ENCODE measurements around the gene HP1BP3.

HP1BP3 gene

GRCh38 chr1:20712215-20712577 lies 74.9 kb downstream of the HP1BP3 start:
- DNase-seq (ENCODE audit: low read depth, low spot score) = no peak

- DNase-seq (ENCODE audit: low read depth, low spot score) = no peak
Observed at GRCh38 chr1:20711285-20712214, 75.6 kb downstream of the HP1BP3 start.

- DNase-seq (ENCODE audit: low read depth, low spot score) = no peak
Observed at GRCh38 chr1:20710469-20711284, 76.4 kb downstream of the HP1BP3 start.

- no peak for DNase-seq (ENCODE audit: low read depth, low spot score)
Observed at GRCh38 chr1:20709868-20710267, 77.2 kb downstream of the HP1BP3 start.

GRCh38 chr1:20708891-20709290 lies 78.2 kb downstream of the HP1BP3 start:
- no peak for DNase-seq (ENCODE audit: low read depth, low spot score)

GRCh38 chr1:20708057-20708456 lies 79.0 kb downstream of the HP1BP3 start:
- no peak for DNase-seq (ENCODE audit: low read depth, low spot score)

GRCh38 chr1:20706841-20707240 lies 80.3 kb downstream of the HP1BP3 start:
- DNase-seq (ENCODE audit: low read depth, low spot score) = no peak

GRCh38 chr1:20705203-20705755 lies 81.8 kb downstream of the HP1BP3 start:
- no peak for DNase-seq (ENCODE audit: low read depth, low spot score)

- DNase-seq (ENCODE audit: low read depth, low spot score) = no peak
Observed at GRCh38 chr1:20704390-20705202, 82.5 kb downstream of the HP1BP3 start.

GRCh38 chr1:20703124-20703756 lies 83.9 kb downstream of the HP1BP3 start:
- no peak for DNase-seq (ENCODE audit: low read depth, low spot score)

- no peak for DNase-seq (ENCODE audit: low read depth, low spot score)
Observed at GRCh38 chr1:20702416-20702815, 84.7 kb downstream of the HP1BP3 start.

- no peak for DNase-seq (ENCODE audit: low read depth, low spot score)
Observed at GRCh38 chr1:20701847-20702246, 85.3 kb downstream of the HP1BP3 start.

- no peak for DNase-seq (ENCODE audit: low read depth, low spot score)
Observed at GRCh38 chr1:20701446-20701845, 85.7 kb downstream of the HP1BP3 start.

- DNase-seq (ENCODE audit: low read depth, low spot score) = no peak
Observed at GRCh38 chr1:20700636-20701215, 86.4 kb downstream of the HP1BP3 start.

- DNase-seq (ENCODE audit: low read depth, low spot score) = no peak
Observed at GRCh38 chr1:20699558-20699957, 87.5 kb downstream of the HP1BP3 start.

- no peak for DNase-seq (ENCODE audit: low read depth, low spot score)
Observed at GRCh38 chr1:20698195-20698910, 88.8 kb downstream of the HP1BP3 start.

GRCh38 chr1:20697563-20697962 lies 89.5 kb downstream of the HP1BP3 start:
- DNase-seq (ENCODE audit: low read depth, low spot score) = no peak

GRCh38 chr1:20696397-20697333 lies 90.4 kb downstream of the HP1BP3 start:
- DNase-seq (ENCODE audit: low read depth, low spot score) = peak; percentile 62

GRCh38 chr1:20695515-20695914 lies 91.6 kb downstream of the HP1BP3 start:
- DNase-seq (ENCODE audit: low read depth, low spot score) = no peak
